ENCODE measurements around the gene UBTD1.

DNA sequence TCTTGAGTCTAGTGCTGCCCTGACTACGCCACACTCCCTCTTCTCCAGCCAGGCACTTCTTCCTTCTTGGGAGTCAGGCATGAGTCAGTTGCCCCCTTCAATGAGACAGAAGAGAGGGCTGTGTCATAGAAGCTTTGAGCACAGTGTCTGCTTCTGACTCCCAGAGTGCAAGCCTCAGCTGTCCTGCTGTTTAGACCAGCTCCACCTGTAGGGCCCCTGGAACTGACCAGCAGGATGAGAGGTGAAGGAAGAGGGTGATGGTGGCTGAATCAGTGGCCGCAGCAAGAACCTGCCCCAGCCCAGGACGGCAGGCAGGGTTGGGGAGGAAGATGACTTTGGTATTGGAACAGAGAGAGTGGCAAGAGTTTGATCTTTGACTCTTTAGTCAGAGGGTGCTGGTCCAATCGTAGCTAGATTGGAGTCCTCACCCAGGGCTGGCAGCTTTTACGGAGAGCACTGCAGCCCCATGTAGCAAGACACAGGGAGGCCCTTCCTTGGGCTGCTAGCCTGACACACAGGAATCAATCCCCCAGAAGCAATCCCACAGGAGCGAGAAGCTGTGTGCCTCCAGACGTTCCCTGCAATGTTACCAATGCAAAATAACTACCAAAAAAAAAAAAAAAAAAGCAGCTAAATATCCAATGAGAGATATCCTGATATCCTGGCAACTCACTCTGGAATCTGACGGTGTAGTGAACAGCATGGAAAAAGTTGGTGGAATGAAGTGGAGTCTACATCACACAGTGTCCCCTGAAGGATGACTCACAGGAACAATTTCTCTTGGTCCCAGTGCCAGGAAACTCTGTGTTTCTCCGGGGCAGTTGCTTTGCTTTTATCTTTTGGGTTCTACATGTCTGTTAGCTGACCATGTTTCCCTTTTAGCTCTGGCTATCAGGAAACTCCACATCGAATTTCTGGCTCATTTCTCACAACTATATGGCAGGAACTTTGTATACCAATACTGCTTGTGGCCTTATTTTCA, 97.7 kb downstream of the UBTD1 start:
- TF ChIP-seq, protein P1, sequence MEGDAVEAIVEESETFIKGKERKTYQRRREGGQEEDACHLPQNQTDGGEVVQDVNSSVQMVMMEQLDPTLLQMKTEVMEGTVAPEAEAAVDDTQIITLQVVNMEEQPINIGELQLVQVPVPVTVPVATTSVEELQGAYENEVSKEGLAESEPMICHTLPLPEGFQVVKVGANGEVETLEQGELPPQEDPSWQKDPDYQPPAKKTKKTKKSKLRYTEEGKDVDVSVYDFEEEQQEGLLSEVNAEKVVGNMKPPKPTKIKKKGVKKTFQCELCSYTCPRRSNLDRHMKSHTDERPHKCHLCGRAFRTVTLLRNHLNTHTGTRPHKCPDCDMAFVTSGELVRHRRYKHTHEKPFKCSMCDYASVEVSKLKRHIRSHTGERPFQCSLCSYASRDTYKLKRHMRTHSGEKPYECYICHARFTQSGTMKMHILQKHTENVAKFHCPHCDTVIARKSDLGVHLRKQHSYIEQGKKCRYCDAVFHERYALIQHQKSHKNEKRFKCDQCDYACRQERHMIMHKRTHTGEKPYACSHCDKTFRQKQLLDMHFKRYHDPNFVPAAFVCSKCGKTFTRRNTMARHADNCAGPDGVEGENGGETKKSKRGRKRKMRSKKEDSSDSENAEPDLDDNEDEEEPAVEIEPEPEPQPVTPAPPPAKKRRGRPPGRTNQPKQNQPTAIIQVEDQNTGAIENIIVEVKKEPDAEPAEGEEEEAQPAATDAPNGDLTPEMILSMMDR (IDR thresholded peaks at IDR 0.05; ENCODE audit: insufficient read depth, low read length, poor library complexity, severe bottlenecking): no peak
- TF ChIP-seq EZH2phosphoT487 (conservative IDR thresholded peaks at IDR 0.05; ENCODE audit: low read length): no peak

Measured in SU-DHL-6 (cell line).